DOHH2 (cell line): ENCODE results near the gene NOTCH1.

Experiments used
- H3F3A ChIP-seq: fragments of 200-600 bp; sonication (generic), shearing (Covaris generic); 2 replicates; pipeline ENCODE4 v1.6.0; 2016; ENCODE audit warnings: antibody characterized with exemption, mild to moderate bottlenecking; ENCODE audit not compliant: control insufficient read depth, insufficient read depth
- H3K27ac ChIP-seq: fragments of 200-600 bp; sonication (generic); 2 replicates; pipeline ENCODE4 v1.5.1; 2014; ENCODE audit warnings: low read depth, mild to moderate bottlenecking, low read length, moderate library complexity
- H3K27me3 ChIP-seq: fragments of 200-600 bp; sonication (generic); 2 replicates; pipeline ENCODE4 v1.6.1; 2014; ENCODE audit warnings: mild to moderate bottlenecking, low read length, mixed read lengths; ENCODE audit not compliant: control insufficient read depth
- H3K36me3 ChIP-seq: fragments of 200-600 bp; sonication (generic); 2 replicates; pipeline ENCODE4 v1.6.1; 2014; ENCODE audit warnings: mild to moderate bottlenecking, low read length, moderate library complexity, mixed read lengths; ENCODE audit not compliant: control insufficient read depth
- H3K4me1 ChIP-seq: fragments of 200-600 bp; sonication (generic); 2 replicates; pipeline ENCODE4 v1.6.1; 2014; ENCODE audit warnings: mild to moderate bottlenecking, low read length, mixed read lengths; ENCODE audit not compliant: control insufficient read depth
- H3K4me2 ChIP-seq: fragments of 200-600 bp; sonication (generic); 2 replicates; pipeline ENCODE4 v1.6.0; 2014; ENCODE audit warnings: mild to moderate bottlenecking, low read length, moderate library complexity
- H3K4me3 ChIP-seq: fragments of 200-600 bp; sonication (generic); 2 replicates; pipeline ENCODE4 v1.5.1; 2014; ENCODE audit warnings: mild to moderate bottlenecking, low read length, mixed read lengths
- H3K79me2 ChIP-seq: fragments of 200-600 bp; sonication (generic); 2 replicates; pipeline ENCODE4 v1.6.1; 2014; ENCODE audit warnings: mild to moderate bottlenecking, low read length, mixed read lengths; ENCODE audit not compliant: control insufficient read depth
- H3K9me2 ChIP-seq: fragments of 200-600 bp; sonication (generic); replicated peaks from 2 replicates; pipeline ENCODE4 v1.6.1; 2014; ENCODE audit warnings: mild to moderate bottlenecking, low read length, mixed read lengths; ENCODE audit not compliant: control insufficient read depth
- H3K9me3 ChIP-seq: fragments of 200-600 bp; sonication (generic); 2 replicates; pipeline ENCODE4 v1.6.1; 2014; ENCODE audit warnings: antibody characterized with exemption, low read length, mixed read lengths; ENCODE audit not compliant: control insufficient read depth, insufficient read depth
- H4K20me1 ChIP-seq: fragments of 200-600 bp; sonication (generic); 2 replicates; pipeline ENCODE4 v1.6.0; 2014; ENCODE audit warnings: low read depth, mild to moderate bottlenecking, antibody characterized with exemption, low read length, moderate library complexity; ENCODE audit not compliant: control insufficient read depth, insufficient read depth
- CTCF ChIP-seq: fragments of 200-600 bp; sonication (generic); IDR thresholded peaks from one replicate; pipeline ENCODE4 v1.5.1; 2014; ENCODE audit warnings: antibody characterized with exemption, mild to moderate bottlenecking, low read depth, low read length; ENCODE audit not compliant: poor library complexity, severe bottlenecking
- EZH2phosphoT487 ChIP-seq: fragments of 200-600 bp; sonication (generic); IDR thresholded peaks from 2 replicates; pipeline ENCODE4 v1.6.1; 2017; ENCODE audit warnings: borderline replicate concordance, mild to moderate bottlenecking, antibody characterized with exemption, low read length, moderate library complexity, mixed read lengths

NOTCH1 gene

GRCh38 chr9:136578915-136579649, 33.2 kb upstream of the NOTCH1 start:
- H4K20me1 ChIP-seq = 0 out of 2 replicates have a peak, but pooled peaks cover 3% of the 10 kb centered on the region
- peaks cover 16% of the 10 kb centered on the region for H3K27me3 ChIP-seq
- H3K4me1 ChIP-seq = peaks cover 8% of the 10 kb centered on the region
- no peaks in the 10 kb centered on the region for H3K79me2 ChIP-seq
- H3K36me3 ChIP-seq = no peaks in the 10 kb centered on the region
- no peak overlapping the region for H3K27ac ChIP-seq
- peaks cover 19% of the 10 kb centered on the region for H3K9me3 ChIP-seq
- peaks cover 10% of the 10 kb centered on the region for H3F3A ChIP-seq
- no peak overlapping the region for H3K4me2 ChIP-seq
- no peak overlapping the region for H3K4me3 ChIP-seq
- no peak for TF ChIP-seq CTCF
- TF ChIP-seq EZH2phosphoT487 = no peak
- no peaks in the 10 kb centered on the region for H3K9me2 ChIP-seq

GRCh38 chr9:136578626-136578914, 32.7 kb upstream of the NOTCH1 start:
- Histone ChIP-seq H3K9me3 (peaks cover 19% of the 10 kb centered on the region), H3K27me3 (peaks cover 16% of the 10 kb centered on the region), H3K27ac (no peak overlapping the region), H3F3A (peaks cover 10% of the 10 kb centered on the region), H3K4me3 (no peak overlapping the region), H3K4me1 (peaks cover 8% of the 10 kb centered on the region), H3K36me3 (no peaks in the 10 kb centered on the region), H4K20me1 (0 out of 2 replicates have a peak, but pooled peaks cover 3% of the 10 kb centered on the region), H3K79me2 (no peaks in the 10 kb centered on the region), H3K4me2 (no peak overlapping the region), H3K9me2 (no peaks in the 10 kb centered on the region)
- no peak for TF ChIP-seq EZH2phosphoT487
- TF ChIP-seq CTCF = no peak

- Histone ChIP-seq H3K36me3 (no peaks in the 10 kb centered on the region), H3K4me3 (no peak overlapping the region), H3K27ac (no peak overlapping the region), H3F3A (peaks cover 10% of the 10 kb centered on the region), H3K4me1 (peaks cover 8% of the 10 kb centered on the region), H3K4me2 (no peak overlapping the region), H4K20me1 (0 out of 2 replicates have a peak, but pooled peaks cover 3% of the 10 kb centered on the region), H3K9me3 (peaks cover 19% of the 10 kb centered on the region), H3K79me2 (no peaks in the 10 kb centered on the region), H3K27me3 (peaks cover 16% of the 10 kb centered on the region), H3K9me2 (no peaks in the 10 kb centered on the region)
- TF ChIP-seq CTCF = no peak
Observed at GRCh38 chr9:136577941-136578625, 32.2 kb upstream of the NOTCH1 start.
